Activated B cell treated with CpG ODN at 0.5 μM for 24 hours (primary cell): ENCODE results near the gene MCC. TPM values are rescaled to one million over a fixed set of nuclear protein-coding genes. Genes with fewer than 3 reads are reported as not detected.

Experiments
- ATAC-seq: fragments of 200-7000 bp; cut with Tn5 transposase; one replicate; pipeline ENCODE4 v1.10.0; 2021; ENCODE audit warnings: low read depth, mild to moderate bottlenecking, moderate library complexity
- CTCF ChIA-PET: fragments of 350-600 bp; sonication (Branson Sonifier 250); formaldehyde crosslinking; loops from one replicate; lab custom pipeline; 2021; ENCODE audit warnings: antibody characterized with exemption; lab: Charles Lee
- POLR2A ChIA-PET: fragments of 350-600 bp; sonication (Branson Sonifier 250); formaldehyde crosslinking; loops from one replicate; lab custom pipeline; 2021; ENCODE audit warnings: antibody characterized with exemption; lab: Charles Lee
- DNase-seq: peaks from one replicate; pipeline ENCODE4 v3.0.0; 2022
- H3K27ac Mint-ChIP-seq: one replicate; pipeline ENCODE4 v1.8.0; 2020; ENCODE audit warnings: mixed read lengths
- H3K27me3 Mint-ChIP-seq: one replicate; pipeline ENCODE4 v1.8.0; 2021; ENCODE audit warnings: mixed read lengths
- H3K36me3 Mint-ChIP-seq: one replicate; pipeline ENCODE4 v1.8.0; 2021; ENCODE audit warnings: low read depth, mixed read lengths
- H3K4me1 Mint-ChIP-seq: one replicate; pipeline ENCODE4 v1.8.0; 2021; ENCODE audit warnings: mixed read lengths
- H3K4me3 Mint-ChIP-seq: one replicate; pipeline ENCODE4 v1.8.0; 2020; ENCODE audit warnings: mild to moderate bottlenecking, mixed read lengths
- H3K9me3 Mint-ChIP-seq: one replicate; pipeline ENCODE4 v1.8.0; 2020; ENCODE audit warnings: mixed read lengths
- CTCF ChIP-seq: fragments of 200-600 bp; IDR thresholded peaks from one replicate; pipeline ENCODE4 v1.8.0; 2022; ENCODE audit warnings: antibody characterized with exemption, mild to moderate bottlenecking
- intact Hi-C: fragments of 100-400 bp; cut with micrococcal nuclease; formaldehyde crosslinking; loops from one replicate; pipeline ENCODE4 v1.15.1; 2024
- total RNA-seq: library from RNA; stranded (reverse); gene quantifications from 2 replicates; pipeline ENCODE4 v1.2.3, GENCODE V29; 2022

Gene MCC
- total RNA-seq, 1 donor from 2014 or later = 0.22 TPM

GRCh38 chr5:113240951-113241726 lies 247.1 kb downstream of the MCC start:
- Mint-ChIP-seq H3K36me3 (no peaks in the 10 kb centered on the region), H3K27me3 (peaks cover 6% of the 10 kb centered on the region), H3K4me3 (no peak overlapping the region), H3K9me3 (peaks cover 6% of the 10 kb centered on the region), H3K27ac (no peak overlapping the region), H3K4me1 (no peaks in the 10 kb centered on the region)
- ChIA-PET POLR2A (no interaction called here), CTCF (no interaction called here)
- ATAC-seq = no peak
- TF ChIP-seq CTCF = no peak
- DNase-seq = no peak
- intact Hi-C loops = no loop called here

GRCh38 chr5:113240032-113240431 lies 248.2 kb downstream of the MCC start:
- POLR2A ChIA-PET = no interaction called here
- intact Hi-C loops = no loop called here
- DNase-seq (no peak), ATAC-seq (no peak)
- H3K9me3 Mint-ChIP-seq = no peaks in the 10 kb centered on the region
- no peak for TF ChIP-seq CTCF
- no peaks in the 10 kb centered on the region for H3K4me1 Mint-ChIP-seq
- no peaks in the 10 kb centered on the region for H3K36me3 Mint-ChIP-seq
- peaks cover 13% of the 10 kb centered on the region for H3K27me3 Mint-ChIP-seq
- H3K27ac Mint-ChIP-seq = no peak overlapping the region
- no peak overlapping the region for H3K4me3 Mint-ChIP-seq
- CTCF ChIA-PET = no interaction called here

- no peak for TF ChIP-seq CTCF
- H3K36me3 Mint-ChIP-seq = no peaks in the 10 kb centered on the region
- CTCF ChIA-PET = no interaction called here
- peaks cover 16% of the 10 kb centered on the region for H3K27me3 Mint-ChIP-seq
- intact Hi-C loops = no loop called here
- no peak overlapping the region for H3K4me3 Mint-ChIP-seq
- POLR2A ChIA-PET = no interaction called here
- no peak overlapping the region for H3K27ac Mint-ChIP-seq
- no peak for ATAC-seq
- DNase-seq = no peak
- H3K4me1 Mint-ChIP-seq = no peaks in the 10 kb centered on the region
- H3K9me3 Mint-ChIP-seq = no peaks in the 10 kb centered on the region
Measured at GRCh38 chr5:113237893-113238292, 250.4 kb downstream of the MCC start.

GRCh38 chr5:113236536-113237288 lies 251.5 kb downstream of the MCC start:
- ChIA-PET POLR2A (no interaction called here), CTCF (no interaction called here)
- Mint-ChIP-seq H3K27me3 (peaks cover 15% of the 10 kb centered on the region), H3K9me3 (no peaks in the 10 kb centered on the region), H3K4me1 (no peaks in the 10 kb centered on the region), H3K4me3 (no peak overlapping the region), H3K36me3 (no peaks in the 10 kb centered on the region), H3K27ac (no peak overlapping the region)
- intact Hi-C loops = no loop called here
- DNase-seq (no peak), ATAC-seq (no peak)
- no peak for TF ChIP-seq CTCF

- POLR2A ChIA-PET = no interaction called here
- no peak for TF ChIP-seq CTCF
- Mint-ChIP-seq H3K4me1 (no peaks in the 10 kb centered on the region), H3K36me3 (no peaks in the 10 kb centered on the region), H3K27ac (no peak overlapping the region), H3K27me3 (peaks cover 17% of the 10 kb centered on the region), H3K4me3 (no peak overlapping the region), H3K9me3 (no peaks in the 10 kb centered on the region)
- CTCF ChIA-PET = no interaction called here
- ATAC-seq (no peak), DNase-seq (no peak)
- intact Hi-C loops = no loop called here
Measured at GRCh38 chr5:113235884-113236283, 252.4 kb downstream of the MCC start.
